ENCODE results near the gene SLC25A10. TPM values are rescaled to one million over a fixed set of nuclear protein-coding genes. Genes with fewer than 3 reads are reported as not detected.

Gene SLC25A10
- polyA plus RNA-seq, 1 donor from 2014 or later = 8.7 TPM

- Histone ChIP-seq H3K9me3 (ENCODE audit: low read length) (no peaks in the 10 kb centered on the region), H3K36me3 (ENCODE audit: insufficient read depth, low read length) (no peaks in the 10 kb centered on the region), H3K9me2 (ENCODE audit: insufficient read depth, low read length) (no peaks in the 10 kb centered on the region), H3K9ac (ENCODE audit: low read length) (no peak overlapping the region), H3K4me3 (ENCODE audit: low read length) (no peak overlapping the region), H3K27me3 (ENCODE audit: insufficient read depth, low read depth, low read length) (no peaks in the 10 kb centered on the region), H2AFZ (ENCODE audit: low read depth, low read length) (no peak overlapping the region), H3K79me2 (replicated peaks; ENCODE audit: insufficient read depth, low read length) (no peaks in the 10 kb centered on the region), H4K20me1 (ENCODE audit: insufficient read depth) (no peaks in the 10 kb centered on the region), H3K4me2 (ENCODE audit: low read length) (no peak overlapping the region), H3F3A (ENCODE audit: insufficient read depth, low read length, poor library complexity, severe bottlenecking) (no peaks in the 10 kb centered on the region), H3K27ac (ENCODE audit: low read length) (no peak overlapping the region)
- TF ChIP-seq, protein P1, sequence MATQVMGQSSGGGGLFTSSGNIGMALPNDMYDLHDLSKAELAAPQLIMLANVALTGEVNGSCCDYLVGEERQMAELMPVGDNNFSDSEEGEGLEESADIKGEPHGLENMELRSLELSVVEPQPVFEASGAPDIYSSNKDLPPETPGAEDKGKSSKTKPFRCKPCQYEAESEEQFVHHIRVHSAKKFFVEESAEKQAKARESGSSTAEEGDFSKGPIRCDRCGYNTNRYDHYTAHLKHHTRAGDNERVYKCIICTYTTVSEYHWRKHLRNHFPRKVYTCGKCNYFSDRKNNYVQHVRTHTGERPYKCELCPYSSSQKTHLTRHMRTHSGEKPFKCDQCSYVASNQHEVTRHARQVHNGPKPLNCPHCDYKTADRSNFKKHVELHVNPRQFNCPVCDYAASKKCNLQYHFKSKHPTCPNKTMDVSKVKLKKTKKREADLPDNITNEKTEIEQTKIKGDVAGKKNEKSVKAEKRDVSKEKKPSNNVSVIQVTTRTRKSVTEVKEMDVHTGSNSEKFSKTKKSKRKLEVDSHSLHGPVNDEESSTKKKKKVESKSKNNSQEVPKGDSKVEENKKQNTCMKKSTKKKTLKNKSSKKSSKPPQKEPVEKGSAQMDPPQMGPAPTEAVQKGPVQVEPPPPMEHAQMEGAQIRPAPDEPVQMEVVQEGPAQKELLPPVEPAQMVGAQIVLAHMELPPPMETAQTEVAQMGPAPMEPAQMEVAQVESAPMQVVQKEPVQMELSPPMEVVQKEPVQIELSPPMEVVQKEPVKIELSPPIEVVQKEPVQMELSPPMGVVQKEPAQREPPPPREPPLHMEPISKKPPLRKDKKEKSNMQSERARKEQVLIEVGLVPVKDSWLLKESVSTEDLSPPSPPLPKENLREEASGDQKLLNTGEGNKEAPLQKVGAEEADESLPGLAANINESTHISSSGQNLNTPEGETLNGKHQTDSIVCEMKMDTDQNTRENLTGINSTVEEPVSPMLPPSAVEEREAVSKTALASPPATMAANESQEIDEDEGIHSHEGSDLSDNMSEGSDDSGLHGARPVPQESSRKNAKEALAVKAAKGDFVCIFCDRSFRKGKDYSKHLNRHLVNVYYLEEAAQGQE (IDR thresholded peaks at IDR 0.05; ENCODE audit: borderline replicate concordance) = no peak
- TF ChIP-seq POLR2AphosphoS5 (IDR thresholded peaks at IDR 0.05) (no peak), RAD21 (conservative IDR thresholded peaks at IDR 0.05) (no peak), SMC3 (conservative IDR thresholded peaks at IDR 0.05; ENCODE audit: poor library complexity) (no peak), EZH2 (IDR thresholded peaks at IDR 0.05; ENCODE audit: borderline replicate concordance, insufficient read depth, low read length, poor library complexity, severe bottlenecking) (no peak), EP300 (conservative IDR thresholded peaks at IDR 0.05; ENCODE audit: poor library complexity, severe bottlenecking) (no peak), TAF1 (IDR thresholded peaks at IDR 0.05; ENCODE audit: low read depth) (no peak), MXI1 (conservative IDR thresholded peaks at IDR 0.05; ENCODE audit: poor library complexity, severe bottlenecking) (no peak)
- TF ChIP-seq, protein P2, sequence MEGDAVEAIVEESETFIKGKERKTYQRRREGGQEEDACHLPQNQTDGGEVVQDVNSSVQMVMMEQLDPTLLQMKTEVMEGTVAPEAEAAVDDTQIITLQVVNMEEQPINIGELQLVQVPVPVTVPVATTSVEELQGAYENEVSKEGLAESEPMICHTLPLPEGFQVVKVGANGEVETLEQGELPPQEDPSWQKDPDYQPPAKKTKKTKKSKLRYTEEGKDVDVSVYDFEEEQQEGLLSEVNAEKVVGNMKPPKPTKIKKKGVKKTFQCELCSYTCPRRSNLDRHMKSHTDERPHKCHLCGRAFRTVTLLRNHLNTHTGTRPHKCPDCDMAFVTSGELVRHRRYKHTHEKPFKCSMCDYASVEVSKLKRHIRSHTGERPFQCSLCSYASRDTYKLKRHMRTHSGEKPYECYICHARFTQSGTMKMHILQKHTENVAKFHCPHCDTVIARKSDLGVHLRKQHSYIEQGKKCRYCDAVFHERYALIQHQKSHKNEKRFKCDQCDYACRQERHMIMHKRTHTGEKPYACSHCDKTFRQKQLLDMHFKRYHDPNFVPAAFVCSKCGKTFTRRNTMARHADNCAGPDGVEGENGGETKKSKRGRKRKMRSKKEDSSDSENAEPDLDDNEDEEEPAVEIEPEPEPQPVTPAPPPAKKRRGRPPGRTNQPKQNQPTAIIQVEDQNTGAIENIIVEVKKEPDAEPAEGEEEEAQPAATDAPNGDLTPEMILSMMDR (IDR thresholded peaks at IDR 0.05; ENCODE audit: poor library complexity, severe bottlenecking) = no peak
Observed at GRCh38 chr17:81741594-81742452, 29.7 kb downstream of the SLC25A10 start.

Small RNA genes lying within 50 kb of the gene (small RNA-seq; reads per million reads assigned to genes)
- gene MIR6786 = 0 to 0.66 (median 0) reads per million in 3 experiments

Other genes with a start within 250 kb of the SLC25A10 start
- gene ACTG1, start 199.5 kb upstream of the SLC25A10 start, polyA plus RNA-seq = 8,273 and 9,187 TPM in 2 replicates
- 3.6 and 4.8 TPM in 2 replicates for gene FSCN2, start 183.9 kb upstream of the SLC25A10 start, polyA plus RNA-seq
- 56.3 and 61.5 TPM in 2 replicates for gene FAAP100, start 159.9 kb upstream of the SLC25A10 start, polyA plus RNA-seq
- gene NPLOC4, start 75.2 kb upstream of the SLC25A10 start, polyA plus RNA-seq = 32.3 and 42.9 TPM in 2 replicates
- not detected in 2 replicates for gene TSPAN10, start 75.1 kb upstream of the SLC25A10 start, polyA plus RNA-seq
- gene PDE6G, start 55.7 kb upstream of the SLC25A10 start, polyA plus RNA-seq = not detected in 2 replicates
- 61.0 and 64.2 TPM in 2 replicates for gene OXLD1, start 45.7 kb upstream of the SLC25A10 start, polyA plus RNA-seq
- 12.2 and 16.1 TPM in 2 replicates for gene CCDC137, start 45.5 kb upstream of the SLC25A10 start, polyA plus RNA-seq
- gene ARL16, start 28.5 kb upstream of the SLC25A10 start, polyA plus RNA-seq = 145 and 156 TPM in 2 replicates
- 81.1 and 97.2 TPM in 2 replicates for gene HGS, start 28.3 kb upstream of the SLC25A10 start, polyA plus RNA-seq
- gene MRPL12, start 8.9 kb upstream of the SLC25A10 start, polyA plus RNA-seq = 10.4 and 14.2 TPM in 2 replicates
- not detected in 2 replicates for gene GCGR, start 91.9 kb downstream of the SLC25A10 start, polyA plus RNA-seq
- gene MCRIP1, start 121.0 kb downstream of the SLC25A10 start, polyA plus RNA-seq = 510 and 524 TPM in 2 replicates
- gene PPP1R27, start 122.8 kb downstream of the SLC25A10 start, polyA plus RNA-seq = not detected in 2 replicates
- gene P4HB, start 148.3 kb downstream of the SLC25A10 start, polyA plus RNA-seq = 82.8 and 99.2 TPM in 2 replicates
- 16.1 and 26.9 TPM in 2 replicates for gene ARHGDIA, start 159.1 kb downstream of the SLC25A10 start, polyA plus RNA-seq
- gene ALYREF, start 179.3 kb downstream of the SLC25A10 start, polyA plus RNA-seq = 73.3 and 81.4 TPM in 2 replicates
- gene ANAPC11, start 179.4 kb downstream of the SLC25A10 start, polyA plus RNA-seq = 371 and 389 TPM in 2 replicates
- 1.3 and 1.7 TPM in 2 replicates for gene NPB, start 190.0 kb downstream of the SLC25A10 start, polyA plus RNA-seq
- gene PCYT2, start 199.1 kb downstream of the SLC25A10 start, polyA plus RNA-seq = 28.9 and 35.3 TPM in 2 replicates
- gene SIRT7, start 205.9 kb downstream of the SLC25A10 start, polyA plus RNA-seq = 44.5 and 54.4 TPM in 2 replicates
- gene MAFG, start 215.5 kb downstream of the SLC25A10 start, polyA plus RNA-seq = 11.8 and 12.4 TPM in 2 replicates
- 41.7 and 61.0 TPM in 2 replicates for gene PYCR1, start 225.0 kb downstream of the SLC25A10 start, polyA plus RNA-seq
- 1.1 and 1.2 TPM in 2 replicates for gene MYADML2, start 234.9 kb downstream of the SLC25A10 start, polyA plus RNA-seq
- gene NOTUM, start 248.9 kb downstream of the SLC25A10 start, polyA plus RNA-seq = 0.12 TPM in 1 of 2 replicates, not detected in the other

All from neural cell (in vitro differentiated cells).